SK-N-SH treated with all-trans-retinoic acid at 6 μM for 48 hours (cell line): Measurements from ENCODE around the gene PTPRN2.

Source experiments
- GLIS3 ChIP-seq: fragments of 250-450 bp; sonication (Bioruptor Pico); IDR thresholded peaks from 2 replicates; pipeline ENCODE4 v1.5.0; 2020; ENCODE audit warnings: mild to moderate bottlenecking, moderate library complexity
- OSR1 ChIP-seq: fragments of 250-450 bp; sonication (Bioruptor Pico); IDR thresholded peaks from 2 replicates; pipeline ENCODE4 v1.8.0; 2022; ENCODE audit warnings: moderate library complexity, mild to moderate bottlenecking, inconsistent platforms
- SNAI2 ChIP-seq: fragments of 250-450 bp; sonication (Bioruptor Pico); IDR thresholded peaks from 2 replicates; pipeline ENCODE4 v1.5.0; 2020; ENCODE audit warnings: mild to moderate bottlenecking, moderate library complexity
- ZFP30 ChIP-seq: fragments of 450-650 bp; formaldehyde crosslinking; IDR thresholded peaks from 2 replicates; pipeline ENCODE4 v1.5.0; 2022; ENCODE audit warnings: mild to moderate bottlenecking, moderate library complexity

- TF ChIP-seq SNAI2: no peak
- TF ChIP-seq ZFP30 (CRISPR knock-in tag): no peak
- TF ChIP-seq OSR1 (CRISPR knock-in tag): no peak
- TF ChIP-seq GLIS3 (CRISPR knock-in tag): no peak
Measured at GRCh38 chr7:158280448-158281144, 307.0 kb downstream of the PTPRN2 start.
